A549 (cell line): Measurements from ENCODE around the gene BACH1. TPM values are rescaled to one million over a fixed set of nuclear protein-coding genes. Genes with fewer than 3 reads are reported as not detected.

Experiments used
- ATAC-seq, 2 experiments: fragments of 200-7000 bp in 1 of 2; fragments of >200 bp in 1 of 2; cut with Nextera tagmentation in 1 of 2; cut with Tn5 transposase in 1 of 2; 3 replicates each; pipeline versions ENCODE4 v1.8.0 to v1.9.1; 2018 to 2020; ENCODE audit warnings: mild to moderate bottlenecking in 1 of 2, moderate library complexity in 1 of 2
- CTCF ChIA-PET: fragments of 300-600 bp; sonication (Branson Sonifier 250); formaldehyde crosslinking; extraction: SDS; loops from one replicate; lab custom pipeline; 2021; ENCODE audit warnings: antibody characterized with exemption, inconsistent platforms; lab: Yijun Ruan, JAX
- POLR2A ChIA-PET: fragments of 350-600 bp; formaldehyde crosslinking; extraction: SDS; loops from one replicate; lab custom pipeline; 2021; ENCODE audit warnings: antibody characterized with exemption, inconsistent platforms; lab: Yijun Ruan, JAX
- DNase-seq, 2 experiments: peaks; one replicate each; pipeline versions ENCODE4 v3.0.0 to v3.0.0-alpha.2; 2011 to 2016; ENCODE audit warnings: low read depth in 1 of 2, low spot score in 1 of 2
- FAIRE-seq: peaks from 2 replicates; lab custom pipeline; 2011; peaks lifted over from hg19 to GRCh38; lab: Jason Lieb, UNC
- H3K27ac ChIP-seq, 2 experiments: fragments of >200 bp; sonication (Bioruptor Twin); formaldehyde crosslinking; 3 replicates each; pipeline ENCODE4 v1.5.1; 2016 to 2017
- H3K4me1 ChIP-seq: fragments of >200 bp; sonication (Bioruptor Twin); formaldehyde crosslinking; 3 replicates; pipeline ENCODE4 v1.6.1; 2016
- H3K4me2 ChIP-seq: fragments of >200 bp; sonication (Bioruptor Twin); formaldehyde crosslinking; 3 replicates; pipeline ENCODE4 v1.6.1; 2016
- H3K4me3 ChIP-seq: fragments of >200 bp; sonication (Bioruptor Twin); formaldehyde crosslinking; 3 replicates; pipeline ENCODE4 v1.5.1; 2016
- H3K9me3 ChIP-seq: fragments of >200 bp; sonication (Bioruptor Twin); formaldehyde crosslinking; 3 replicates; pipeline ENCODE4 v1.6.1; 2016
- CBX2 ChIP-seq: fragments of 200-600 bp; sonication (generic); IDR thresholded peaks from 2 replicates; pipeline ENCODE4 v1.6.1; 2016; ENCODE audit warnings: low read depth, mild to moderate bottlenecking, borderline replicate concordance
- CHD4 ChIP-seq: fragments of 200-600 bp; sonication (generic); IDR thresholded peaks from 2 replicates; pipeline ENCODE4 v1.6.1; 2016; ENCODE audit warnings: antibody characterized with exemption, mild to moderate bottlenecking, borderline replicate concordance
- EHMT2 ChIP-seq: fragments of 200-600 bp; sonication (generic); IDR thresholded peaks from 2 replicates; pipeline ENCODE4 v1.6.1; 2016; ENCODE audit warnings: antibody characterized with exemption, low read depth, mild to moderate bottlenecking, moderate library complexity
- EP300 ChIP-seq, 2 experiments: fragments of >200 bp; sonication (Bioruptor Twin); formaldehyde crosslinking; IDR thresholded peaks; 2 replicates in 1 of 2; 3 replicates in 1 of 2; pipeline ENCODE4 v1.6.1; 2016 to 2017
- ESRRA ChIP-seq: fragments of 150-350 bp; IDR thresholded peaks from 2 replicates; pipeline ENCODE4 v1.6.1; 2014; ENCODE audit warnings: mild to moderate bottlenecking, low read length, borderline replicate concordance
- HEYL ChIP-seq: fragments of 250-450 bp; sonication (Bioruptor Pico); IDR thresholded peaks from 2 replicates; pipeline ENCODE4 v1.8.0; 2021; ENCODE audit warnings: mild to moderate bottlenecking, moderate library complexity
- HOXB13 ChIP-seq: fragments of 250-450 bp; sonication (Bioruptor Pico); IDR thresholded peaks from 2 replicates; pipeline ENCODE4 v1.5.0; 2020; ENCODE audit warnings: low read depth, mild to moderate bottlenecking, moderate library complexity
- HOXB5 ChIP-seq: fragments of 250-450 bp; sonication (Bioruptor Pico); IDR thresholded peaks from 2 replicates; pipeline ENCODE4 v1.5.0; 2020; ENCODE audit warnings: mild to moderate bottlenecking, moderate library complexity
- JUNB ChIP-seq: fragments of >200 bp; sonication (Bioruptor Twin); formaldehyde crosslinking; IDR thresholded peaks from 2 replicates; pipeline ENCODE4 v1.6.1; 2016
- MAFK ChIP-seq: fragments of 450-650 bp; IDR thresholded peaks from 2 replicates; pipeline ENCODE4 v1.6.1; 2014; ENCODE audit not compliant: partially characterized antibody
- MAZ ChIP-seq: fragments of 150-350 bp; IDR thresholded peaks from 2 replicates; pipeline ENCODE4 v1.6.1; 2014; ENCODE audit warnings: antibody characterized with exemption, low read depth, low read length, borderline replicate concordance
- MYC ChIP-seq: IDR thresholded peaks from 2 replicates; pipeline ENCODE4 v1.6.1; 2012; ENCODE audit warnings: mild to moderate bottlenecking, inconsistent platforms, low read length, improper control_type of control experiment, borderline replicate concordance
- PHF8 ChIP-seq: fragments of 200-600 bp; sonication (generic); IDR thresholded peaks from 2 replicates; pipeline ENCODE4 v1.6.1; 2016; ENCODE audit warnings: low read depth, mild to moderate bottlenecking, antibody characterized with exemption, moderate library complexity, borderline replicate concordance
- POLR2AphosphoS2 ChIP-seq: conservative IDR thresholded peaks from 2 replicates; pipeline ENCODE4 v1.6.1; 2012; ENCODE audit warnings: low read length, improper control_type of control experiment, inconsistent platforms
- RAD21 ChIP-seq, 2 experiments: fragments of >200 bp in 1 of 2; sonication (Bioruptor Twin) in 1 of 2; formaldehyde crosslinking in 1 of 2; IDR thresholded peaks in 1 of 2; conservative IDR thresholded peaks in 1 of 2; 2 replicates in 1 of 2; 3 replicates in 1 of 2; pipeline ENCODE4 v1.6.1; 2012 to 2018; ENCODE audit warnings: inconsistent platforms in 1 of 2
- RCOR1 ChIP-seq: fragments of 150-350 bp; IDR thresholded peaks from 2 replicates; pipeline ENCODE4 v1.6.1; 2014; ENCODE audit warnings: antibody characterized with exemption, low read length, low read depth
- RNF2 ChIP-seq: fragments of 200-600 bp; sonication (generic); IDR thresholded peaks from 2 replicates; pipeline ENCODE4 v1.6.1; 2016; ENCODE audit warnings: low read depth, mild to moderate bottlenecking, antibody characterized with exemption, moderate library complexity, borderline replicate concordance
- SMC3 ChIP-seq: fragments of >200 bp; sonication (Bioruptor Twin); formaldehyde crosslinking; IDR thresholded peaks from 3 replicates; pipeline ENCODE4 v1.6.1; 2018; ENCODE audit warnings: inconsistent platforms
- SREBF2 ChIP-seq: fragments of 450-650 bp; IDR thresholded peaks from 2 replicates; pipeline ENCODE4 v1.6.1; 2014; ENCODE audit warnings: mild to moderate bottlenecking, moderate library complexity
- TP53 ChIP-seq: fragments of 250-450 bp; sonication (Bioruptor Pico); IDR thresholded peaks from 2 replicates; pipeline ENCODE4 v1.5.0; 2021; ENCODE audit warnings: mild to moderate bottlenecking, moderate library complexity
- ZC3H11A ChIP-seq: fragments of 450-650 bp; IDR thresholded peaks from 2 replicates; pipeline ENCODE4 v1.6.1; 2014; ENCODE audit warnings: antibody characterized with exemption, mild to moderate bottlenecking
- ZNF302 ChIP-seq: fragments of 250-450 bp; sonication (Bioruptor Pico); IDR thresholded peaks from 2 replicates; pipeline ENCODE4 v1.9.0; 2021; ENCODE audit warnings: inconsistent platforms, mild to moderate bottlenecking, moderate library complexity
- WGBS: methylation state at CpG from one replicate; pipeline ENCODE4 v1.1.6; 2017; ENCODE audit errors: missing lambda C conversion rate; 5-methylcytosine and 5-hydroxymethylcytosine counted together
- polyA plus RNA-seq, 4 experiments: library from polyadenylated mRNA; depleted of rRNA in 3 of 4; stranded (reverse); fragments of >200 nt; fragmentation: RNase III in 1 of 4; extraction: RNeasy Plus Mini Kit Qiagen cat#74134 plus additional on column Dnase treatment in 1 of 4; gene quantifications; 2 replicates in 3 of 4; 3 replicates in 1 of 4; pipeline ENCODE4 v1.2.3, GENCODE V29; 2011 to 2017
- TF ChIP-seq, protein P1 (sequence below): IDR thresholded peaks from 2 replicates; pipeline ENCODE4 v1.6.1; 2012
- TF ChIP-seq, protein P2 (sequence below): fragments of 200-600 bp; sonication (generic); IDR thresholded peaks from 2 replicates; pipeline ENCODE4 v1.6.1; 2016; ENCODE audit warnings: antibody characterized with exemption, mild to moderate bottlenecking, moderate library complexity
- TF ChIP-seq, protein P3 (sequence below): fragments of >200 bp; sonication (Bioruptor Twin); formaldehyde crosslinking; IDR thresholded peaks from 3 replicates; pipeline ENCODE4 v1.6.1; 2016
- TF ChIP-seq, protein P4 (sequence below): fragments of >200 bp; sonication (Bioruptor Twin); formaldehyde crosslinking; IDR thresholded peaks from 3 replicates; pipeline ENCODE4 v1.5.1; 2016

BACH1 gene
- polyA plus RNA-seq, 2 of the 4 experiments (the other 2 are of a cell fraction) = 5.0 to 21.4 TPM

DNA sequence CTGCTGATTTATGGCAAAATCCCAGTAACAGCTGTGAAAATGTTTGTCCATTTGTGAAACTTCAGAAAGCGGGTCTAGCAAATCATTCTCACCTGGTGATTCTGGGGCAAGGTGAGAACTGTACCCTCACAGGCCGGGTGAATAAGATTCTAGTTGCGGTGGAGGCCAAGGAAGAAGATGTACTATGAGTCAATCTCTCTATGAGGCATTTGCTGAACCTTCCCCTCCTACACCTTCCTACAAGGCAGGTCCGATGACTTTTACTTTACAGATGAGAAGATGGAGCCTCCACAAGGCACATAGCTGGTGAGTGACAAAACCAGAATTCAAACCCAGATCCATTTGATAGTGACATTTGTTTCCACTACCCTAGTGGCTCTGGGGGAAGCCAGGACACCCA, 72.7 kb downstream of the BACH1 start:
- Histone ChIP-seq H3K27ac (no peak overlapping the region), H3K4me2 (no peak overlapping the region)
- FAIRE-seq = no peak
- TF ChIP-seq JUNB (no peak), TP53 (CRISPR knock-in tag) (no peak), ESRRA (no peak), MAFK (no peak), POLR2AphosphoS2 (no peak), PHF8 (no peak), SREBF2 (no peak), RNF2 (no peak), ZNF302 (CRISPR knock-in tag) (no peak), HOXB5 (no peak), RAD21 (conservative IDR thresholded peaks at IDR 0.05 in 1 of 2, IDR thresholded peaks at IDR 0.05 in 1 of 2) (no peak), HOXB13 (CRISPR knock-in tag) (no peak), HEYL (CRISPR knock-in tag) (no peak), RCOR1 (no peak), EHMT2 (no peak)
- TF ChIP-seq, protein P1, sequence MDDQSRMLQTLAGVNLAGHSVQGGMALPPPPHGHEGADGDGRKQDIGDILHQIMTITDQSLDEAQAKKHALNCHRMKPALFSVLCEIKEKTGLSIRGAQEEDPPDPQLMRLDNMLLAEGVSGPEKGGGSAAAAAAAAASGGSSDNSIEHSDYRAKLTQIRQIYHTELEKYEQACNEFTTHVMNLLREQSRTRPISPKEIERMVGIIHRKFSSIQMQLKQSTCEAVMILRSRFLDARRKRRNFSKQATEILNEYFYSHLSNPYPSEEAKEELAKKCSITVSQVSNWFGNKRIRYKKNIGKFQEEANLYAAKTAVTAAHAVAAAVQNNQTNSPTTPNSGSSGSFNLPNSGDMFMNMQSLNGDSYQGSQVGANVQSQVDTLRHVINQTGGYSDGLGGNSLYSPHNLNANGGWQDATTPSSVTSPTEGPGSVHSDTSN = no peak
- TF ChIP-seq, protein P2, sequence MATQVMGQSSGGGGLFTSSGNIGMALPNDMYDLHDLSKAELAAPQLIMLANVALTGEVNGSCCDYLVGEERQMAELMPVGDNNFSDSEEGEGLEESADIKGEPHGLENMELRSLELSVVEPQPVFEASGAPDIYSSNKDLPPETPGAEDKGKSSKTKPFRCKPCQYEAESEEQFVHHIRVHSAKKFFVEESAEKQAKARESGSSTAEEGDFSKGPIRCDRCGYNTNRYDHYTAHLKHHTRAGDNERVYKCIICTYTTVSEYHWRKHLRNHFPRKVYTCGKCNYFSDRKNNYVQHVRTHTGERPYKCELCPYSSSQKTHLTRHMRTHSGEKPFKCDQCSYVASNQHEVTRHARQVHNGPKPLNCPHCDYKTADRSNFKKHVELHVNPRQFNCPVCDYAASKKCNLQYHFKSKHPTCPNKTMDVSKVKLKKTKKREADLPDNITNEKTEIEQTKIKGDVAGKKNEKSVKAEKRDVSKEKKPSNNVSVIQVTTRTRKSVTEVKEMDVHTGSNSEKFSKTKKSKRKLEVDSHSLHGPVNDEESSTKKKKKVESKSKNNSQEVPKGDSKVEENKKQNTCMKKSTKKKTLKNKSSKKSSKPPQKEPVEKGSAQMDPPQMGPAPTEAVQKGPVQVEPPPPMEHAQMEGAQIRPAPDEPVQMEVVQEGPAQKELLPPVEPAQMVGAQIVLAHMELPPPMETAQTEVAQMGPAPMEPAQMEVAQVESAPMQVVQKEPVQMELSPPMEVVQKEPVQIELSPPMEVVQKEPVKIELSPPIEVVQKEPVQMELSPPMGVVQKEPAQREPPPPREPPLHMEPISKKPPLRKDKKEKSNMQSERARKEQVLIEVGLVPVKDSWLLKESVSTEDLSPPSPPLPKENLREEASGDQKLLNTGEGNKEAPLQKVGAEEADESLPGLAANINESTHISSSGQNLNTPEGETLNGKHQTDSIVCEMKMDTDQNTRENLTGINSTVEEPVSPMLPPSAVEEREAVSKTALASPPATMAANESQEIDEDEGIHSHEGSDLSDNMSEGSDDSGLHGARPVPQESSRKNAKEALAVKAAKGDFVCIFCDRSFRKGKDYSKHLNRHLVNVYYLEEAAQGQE = no peak
- TF ChIP-seq, all 56 proteins: peak for 0
- no peak for ATAC-seq
- ChIA-PET POLR2A (no interaction called here), CTCF (interaction anchor here (0.6 to 3.9 kb wide), 23 partner anchors 9 to 293 kb away, joined by 3 to 32 read pairs (median 4); no protein-coding TSS in a partner anchor)
- 93% methylated on average over 4 of the region's 4 CpGs for WGBS
- no peak overlapping the region for H3K4me3 ChIP-seq
- no peak for DNase-seq
- H3K9me3 ChIP-seq = no peaks in the 10 kb centered on the region
- no peaks in the 10 kb centered on the region for H3K4me1 ChIP-seq

DNA sequence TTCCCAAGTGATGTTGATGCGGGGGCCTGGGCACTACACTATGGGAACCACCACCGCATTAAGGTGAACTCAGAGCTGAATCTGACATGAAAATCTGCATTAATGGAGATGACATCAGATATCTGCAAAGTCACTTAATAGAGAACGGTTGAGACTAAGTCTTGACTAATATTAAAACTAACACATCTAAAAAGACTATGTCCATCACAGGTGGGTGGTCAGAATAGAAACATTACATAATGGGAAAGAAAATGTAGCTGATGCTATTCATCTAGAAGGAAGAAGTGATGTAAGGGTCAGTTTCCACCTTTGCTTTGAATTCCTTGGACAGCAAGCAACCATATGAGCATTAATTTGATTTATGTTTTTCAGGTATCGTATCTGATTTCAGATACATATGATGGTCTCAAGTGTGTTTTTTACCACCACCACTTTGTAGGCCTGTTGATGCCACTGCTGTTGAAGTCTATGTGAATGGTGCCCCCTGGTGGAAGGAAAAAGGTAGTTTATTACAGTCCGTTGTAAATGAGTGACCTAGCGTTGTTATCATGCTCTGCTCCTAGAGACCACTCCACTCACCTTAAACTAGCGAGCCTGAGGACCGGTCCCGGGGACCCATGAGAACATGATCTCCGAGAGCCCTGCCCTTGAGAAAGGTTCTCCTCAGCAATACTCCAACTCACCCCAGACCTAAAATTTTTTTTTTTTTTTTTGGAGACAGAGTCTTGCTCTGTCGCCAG, 73.5 kb downstream of the BACH1 start:
- DNase-seq (peak; percentile 50 to 75), ATAC-seq (peak; percentile 95 to 97), FAIRE-seq (no peak)
- H3K4me2 ChIP-seq = no peak overlapping the region
- 33% methylated on average over 11 of the region's 11 CpGs for WGBS
- no peaks in the 10 kb centered on the region for H3K4me1 ChIP-seq
- no peak for TF ChIP-seq ZC3H11A
- TF ChIP-seq, protein P3, sequence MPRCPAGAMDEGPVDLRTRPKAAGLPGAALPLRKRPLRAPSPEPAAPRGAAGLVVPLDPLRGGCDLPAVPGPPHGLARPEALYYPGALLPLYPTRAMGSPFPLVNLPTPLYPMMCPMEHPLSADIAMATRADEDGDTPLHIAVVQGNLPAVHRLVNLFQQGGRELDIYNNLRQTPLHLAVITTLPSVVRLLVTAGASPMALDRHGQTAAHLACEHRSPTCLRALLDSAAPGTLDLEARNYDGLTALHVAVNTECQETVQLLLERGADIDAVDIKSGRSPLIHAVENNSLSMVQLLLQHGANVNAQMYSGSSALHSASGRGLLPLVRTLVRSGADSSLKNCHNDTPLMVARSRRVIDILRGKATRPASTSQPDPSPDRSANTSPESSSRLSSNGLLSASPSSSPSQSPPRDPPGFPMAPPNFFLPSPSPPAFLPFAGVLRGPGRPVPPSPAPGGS = no peak
- TF ChIP-seq SMC3 = peak; percentile 80
- no peak for TF ChIP-seq RNF2
- no peak for TF ChIP-seq ESRRA
- no peak for TF ChIP-seq EP300 (IDR thresholded peaks at IDR 0.05)
- no peak for TF ChIP-seq CBX2
- TF ChIP-seq CHD4 = no peak
- TF ChIP-seq MYC = no peak
- TF ChIP-seq RAD21 (conservative IDR thresholded peaks at IDR 0.05 in 1 of 2, IDR thresholded peaks at IDR 0.05 in 1 of 2) = peak; percentile 72 to 79
- TF ChIP-seq, protein P4, sequence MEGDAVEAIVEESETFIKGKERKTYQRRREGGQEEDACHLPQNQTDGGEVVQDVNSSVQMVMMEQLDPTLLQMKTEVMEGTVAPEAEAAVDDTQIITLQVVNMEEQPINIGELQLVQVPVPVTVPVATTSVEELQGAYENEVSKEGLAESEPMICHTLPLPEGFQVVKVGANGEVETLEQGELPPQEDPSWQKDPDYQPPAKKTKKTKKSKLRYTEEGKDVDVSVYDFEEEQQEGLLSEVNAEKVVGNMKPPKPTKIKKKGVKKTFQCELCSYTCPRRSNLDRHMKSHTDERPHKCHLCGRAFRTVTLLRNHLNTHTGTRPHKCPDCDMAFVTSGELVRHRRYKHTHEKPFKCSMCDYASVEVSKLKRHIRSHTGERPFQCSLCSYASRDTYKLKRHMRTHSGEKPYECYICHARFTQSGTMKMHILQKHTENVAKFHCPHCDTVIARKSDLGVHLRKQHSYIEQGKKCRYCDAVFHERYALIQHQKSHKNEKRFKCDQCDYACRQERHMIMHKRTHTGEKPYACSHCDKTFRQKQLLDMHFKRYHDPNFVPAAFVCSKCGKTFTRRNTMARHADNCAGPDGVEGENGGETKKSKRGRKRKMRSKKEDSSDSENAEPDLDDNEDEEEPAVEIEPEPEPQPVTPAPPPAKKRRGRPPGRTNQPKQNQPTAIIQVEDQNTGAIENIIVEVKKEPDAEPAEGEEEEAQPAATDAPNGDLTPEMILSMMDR = peak; percentile 59
- no peak for TF ChIP-seq MAFK
- TF ChIP-seq MAZ = no peak
- CTCF ChIA-PET = interaction anchor here (0.6 to 3.9 kb wide), 28 partner anchors 10 to 293 kb away, joined by 3 to 32 read pairs (median 4); no protein-coding TSS in a partner anchor
- H3K9me3 ChIP-seq = no peaks in the 10 kb centered on the region
- H3K27ac ChIP-seq = no peak overlapping the region
- no peak overlapping the region for H3K4me3 ChIP-seq
- POLR2A ChIA-PET = no interaction called here
